Glutamatergic neuron (in vitro differentiated cells): ENCODE results near the gene MGAT4B. TPM values are rescaled to one million over a fixed set of nuclear protein-coding genes. Genes with fewer than 3 reads are reported as not detected.

ENCODE experiments used
- DNase-seq: peaks from one replicate; pipeline ENCODE4 v3.0.0; 2022
- H3K27ac Mint-ChIP-seq: one replicate; pipeline ENCODE4 v1.8.0; 2020; ENCODE audit warnings: mild to moderate bottlenecking, mixed read lengths, inconsistent platforms; ENCODE audit not compliant: unreplicated experiment
- H3K27me3 Mint-ChIP-seq: one replicate; pipeline ENCODE4 v1.8.0; 2020; ENCODE audit warnings: mild to moderate bottlenecking, moderate library complexity, mixed read lengths, inconsistent platforms; ENCODE audit not compliant: unreplicated experiment
- H3K36me3 Mint-ChIP-seq: one replicate; pipeline ENCODE4 v1.8.0; 2020; ENCODE audit warnings: mild to moderate bottlenecking, mixed read lengths, inconsistent platforms; ENCODE audit not compliant: unreplicated experiment
- H3K4me1 Mint-ChIP-seq: one replicate; pipeline ENCODE4 v1.8.0; 2020; ENCODE audit warnings: mild to moderate bottlenecking, low read depth, mixed read lengths, inconsistent platforms; ENCODE audit not compliant: unreplicated experiment
- H3K4me3 Mint-ChIP-seq: one replicate; pipeline ENCODE4 v1.8.0; 2020; ENCODE audit warnings: mild to moderate bottlenecking, mixed read lengths, inconsistent platforms; ENCODE audit not compliant: unreplicated experiment
- H3K9me3 Mint-ChIP-seq: one replicate; pipeline ENCODE4 v1.8.0; 2020; ENCODE audit warnings: mild to moderate bottlenecking, moderate library complexity, mixed read lengths, inconsistent platforms; ENCODE audit not compliant: unreplicated experiment
- total RNA-seq: library from RNA; stranded (reverse); fragmentation: NEBNext Ultra II Directional; extraction: Animal tissue kit (Norgen Biotek cat#: 25700); gene quantifications from one replicate; pipeline ENCODE4 v1.2.1, GENCODE V29; 2021; ENCODE audit not compliant: unreplicated experiment
- TF ChIP-seq, protein P1 (sequence below): fragments of 200-600 bp; sonication (generic); IDR thresholded peaks from one replicate; pipeline ENCODE4 v1.5.0; 2021; ENCODE audit not compliant: partially characterized antibody, unreplicated experiment

The MGAT4B gene
- total RNA-seq, 1 donor from 2014 or later = 140 TPM

GRCh38 chr5:179825655-179826182 is 19.1 kb upstream of the MGAT4B start:
- peaks cover 27% of the 10 kb centered on the region for H3K4me1 Mint-ChIP-seq
- peaks cover 8% of the 10 kb centered on the region for H3K27me3 Mint-ChIP-seq
- peaks cover 10% of the 10 kb centered on the region for H3K36me3 Mint-ChIP-seq
- H3K4me3 Mint-ChIP-seq = no peak overlapping the region
- H3K27ac Mint-ChIP-seq = peak overlapping the region; percentile 76
- TF ChIP-seq, protein P1, sequence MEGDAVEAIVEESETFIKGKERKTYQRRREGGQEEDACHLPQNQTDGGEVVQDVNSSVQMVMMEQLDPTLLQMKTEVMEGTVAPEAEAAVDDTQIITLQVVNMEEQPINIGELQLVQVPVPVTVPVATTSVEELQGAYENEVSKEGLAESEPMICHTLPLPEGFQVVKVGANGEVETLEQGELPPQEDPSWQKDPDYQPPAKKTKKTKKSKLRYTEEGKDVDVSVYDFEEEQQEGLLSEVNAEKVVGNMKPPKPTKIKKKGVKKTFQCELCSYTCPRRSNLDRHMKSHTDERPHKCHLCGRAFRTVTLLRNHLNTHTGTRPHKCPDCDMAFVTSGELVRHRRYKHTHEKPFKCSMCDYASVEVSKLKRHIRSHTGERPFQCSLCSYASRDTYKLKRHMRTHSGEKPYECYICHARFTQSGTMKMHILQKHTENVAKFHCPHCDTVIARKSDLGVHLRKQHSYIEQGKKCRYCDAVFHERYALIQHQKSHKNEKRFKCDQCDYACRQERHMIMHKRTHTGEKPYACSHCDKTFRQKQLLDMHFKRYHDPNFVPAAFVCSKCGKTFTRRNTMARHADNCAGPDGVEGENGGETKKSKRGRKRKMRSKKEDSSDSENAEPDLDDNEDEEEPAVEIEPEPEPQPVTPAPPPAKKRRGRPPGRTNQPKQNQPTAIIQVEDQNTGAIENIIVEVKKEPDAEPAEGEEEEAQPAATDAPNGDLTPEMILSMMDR = no peak
- H3K9me3 Mint-ChIP-seq = peaks cover 12% of the 10 kb centered on the region
- no peak for DNase-seq

DNA sequence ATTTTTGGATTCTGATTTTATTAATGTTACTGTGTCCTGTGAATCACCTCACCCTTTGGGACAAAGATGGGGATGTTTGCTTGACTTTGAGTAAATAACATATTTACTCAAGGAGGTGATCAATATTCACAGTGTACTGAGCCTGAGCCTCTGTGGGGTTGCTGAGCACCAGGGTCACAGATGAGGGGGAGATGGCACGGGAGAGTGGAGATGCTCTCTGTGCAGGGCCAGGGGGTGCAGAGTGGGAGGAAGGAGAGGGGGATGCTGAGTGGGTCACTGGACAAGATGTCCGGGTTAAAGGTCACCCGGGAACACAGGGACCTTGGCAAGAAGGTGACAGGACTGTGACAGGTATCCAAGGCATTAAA is 18.1 kb upstream of the MGAT4B start:
- H3K36me3 Mint-ChIP-seq = peaks cover 4% of the 10 kb centered on the region
- no peak overlapping the region for H3K27ac Mint-ChIP-seq
- H3K4me3 Mint-ChIP-seq = peak overlapping the region; percentile 6
- no peak for DNase-seq
- TF ChIP-seq, protein P1 = no peak
- peaks cover 30% of the 10 kb centered on the region for H3K4me1 Mint-ChIP-seq
- peaks cover 8% of the 10 kb centered on the region for H3K27me3 Mint-ChIP-seq
- peaks cover 10% of the 10 kb centered on the region for H3K9me3 Mint-ChIP-seq

GRCh38 chr5:179823937-179824744 is 17.5 kb upstream of the MGAT4B start:
- TF ChIP-seq, protein P1 = no peak
- Mint-ChIP-seq H3K9me3 (peaks cover 9% of the 10 kb centered on the region), H3K36me3 (no peaks in the 10 kb centered on the region), H3K4me3 (no peak overlapping the region), H3K27ac (no peak overlapping the region), H3K27me3 (peaks cover 8% of the 10 kb centered on the region), H3K4me1 (peaks cover 30% of the 10 kb centered on the region)
- no peak for DNase-seq

DNA sequence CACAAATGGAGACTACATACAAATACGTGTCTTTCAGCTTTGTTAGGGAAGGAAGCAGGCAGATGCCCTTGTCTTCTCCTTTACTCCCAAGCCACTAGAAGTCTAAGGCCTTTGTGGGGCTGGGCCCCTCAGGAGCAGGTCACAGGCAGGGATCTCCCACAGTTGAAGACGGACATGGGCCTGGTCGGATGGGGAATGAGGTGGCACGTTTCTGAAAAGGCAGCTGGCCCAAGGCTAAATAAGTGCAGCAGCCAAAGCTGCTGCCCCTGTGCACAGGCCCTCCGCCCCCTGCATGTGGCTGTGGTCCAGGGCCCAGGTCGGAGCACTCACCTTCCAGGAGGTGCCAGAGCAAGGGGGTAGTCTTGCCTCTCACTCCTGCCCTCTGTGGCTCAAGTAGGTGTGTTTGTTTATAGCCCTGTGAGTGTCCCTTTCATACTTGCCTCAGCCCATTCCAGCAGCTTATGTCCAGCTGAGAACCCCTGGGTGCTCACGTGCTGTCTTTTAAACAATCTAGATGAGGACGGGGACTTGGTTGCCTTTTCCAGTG is 15.9 kb upstream of the MGAT4B start:
- no peak for DNase-seq
- no peak overlapping the region for H3K27ac Mint-ChIP-seq
- H3K4me1 Mint-ChIP-seq = peaks cover 24% of the 10 kb centered on the region
- H3K27me3 Mint-ChIP-seq = peaks cover 11% of the 10 kb centered on the region
- H3K4me3 Mint-ChIP-seq = peak overlapping the region; percentile 78
- H3K9me3 Mint-ChIP-seq = peaks cover 13% of the 10 kb centered on the region
- TF ChIP-seq, protein P1 = no peak
- H3K36me3 Mint-ChIP-seq = no peaks in the 10 kb centered on the region

DNA sequence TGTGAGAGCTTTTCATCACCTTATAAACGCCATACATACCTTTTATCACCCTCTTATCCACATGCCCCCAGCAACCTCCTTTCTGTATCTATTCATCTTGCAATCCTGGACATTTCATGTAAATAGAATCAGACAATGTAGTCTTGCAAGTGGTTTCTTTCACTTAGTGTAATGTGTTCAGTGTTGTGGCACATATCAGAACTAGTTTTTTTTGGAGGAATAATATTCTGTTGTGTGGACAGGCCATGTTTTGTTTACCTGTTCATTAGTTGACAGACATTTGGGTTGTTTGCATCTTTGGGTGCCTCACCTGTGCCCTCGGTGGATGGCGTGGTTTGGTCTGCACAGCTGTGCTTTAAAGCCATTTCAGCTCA is 15.4 kb upstream of the MGAT4B start:
- TF ChIP-seq, protein P1 = no peak
- Mint-ChIP-seq H3K27me3 (peaks cover 11% of the 10 kb centered on the region), H3K9me3 (peaks cover 13% of the 10 kb centered on the region), H3K27ac (peak overlapping the region; percentile 57), H3K4me1 (peaks cover 23% of the 10 kb centered on the region), H3K36me3 (no peaks in the 10 kb centered on the region), H3K4me3 (peak overlapping the region; percentile 78)
- DNase-seq = no peak
